ENCODE measurements around the gene APCDD1.
"Not testable (repeated sequence)": the region's sequence is repeated elsewhere in the genome, so short reads cannot be mapped to it uniquely, and the experiment has no call there.

The APCDD1 gene

GRCh38 chr18:10530002-10530401 is 75.6 kb downstream of the APCDD1 start:
- no peak for DNase-seq

- DNase-seq, result no peak
These were observed 76.4 kb downstream of the APCDD1 start for GRCh38 chr18:10530852-10531251.

GRCh38 chr18:10533111-10533510 is 78.7 kb downstream of the APCDD1 start:
- no peak for DNase-seq

- no peak for DNase-seq
These were observed 81.8 kb downstream of the APCDD1 start for GRCh38 chr18:10536280-10536679.

- DNase-seq, result no peak
These were observed 83.3 kb downstream of the APCDD1 start for GRCh38 chr18:10537765-10538164.

GRCh38 chr18:10539124-10539523 is 84.7 kb downstream of the APCDD1 start:
- not testable (repeated sequence) for DNase-seq

All from activated effector memory CD4-positive, alpha-beta T cell treated with Interleukin-2 at 50 U/mL for 16 hours (primary cell).